GM23338 (cell line): Measurements from ENCODE around the gene NOX4. TPM values are rescaled to one million over a fixed set of nuclear protein-coding genes. Genes with fewer than 3 reads are reported as not detected.

ENCODE experiments used
- ATAC-seq: fragments of 200-7000 bp; cut with Tn5 transposase; 3 replicates; pipeline ENCODE4 v1.9.1; 2020
- DNase-seq: peaks from one replicate; pipeline ENCODE4 v3.0.0-alpha.2; 2015; ENCODE audit warnings: low spot score
- H2AFZ ChIP-seq: fragments of 200-600 bp; sonication (generic); 2 replicates; pipeline ENCODE4 v1.8.0; 2016; ENCODE audit warnings: antibody characterized with exemption, mild to moderate bottlenecking, moderate library complexity
- H3F3A ChIP-seq: fragments of 200-600 bp; sonication (generic); replicated peaks from 2 replicates; pipeline ENCODE4 v1.8.0; 2017; ENCODE audit warnings: antibody characterized with exemption, mixed run types, low read depth
- H3K27ac ChIP-seq: fragments of 200-600 bp; sonication (generic); 2 replicates; pipeline ENCODE4 v1.6.1; 2016; ENCODE audit warnings: low read depth
- H3K27me3 ChIP-seq: fragments of 200-600 bp; sonication (generic); 2 replicates; pipeline ENCODE4 v1.8.0; 2016; ENCODE audit warnings: mild to moderate bottlenecking, mixed run types, moderate library complexity; ENCODE audit not compliant: insufficient read depth
- H3K36me3 ChIP-seq: fragments of 200-600 bp; sonication (generic); 2 replicates; pipeline ENCODE4 v1.8.0; 2016; ENCODE audit warnings: mild to moderate bottlenecking; ENCODE audit not compliant: insufficient read depth
- H3K4me1 ChIP-seq: fragments of 200-600 bp; sonication (generic); 2 replicates; pipeline ENCODE4 v1.8.0; 2016; ENCODE audit warnings: mild to moderate bottlenecking, moderate library complexity; ENCODE audit not compliant: insufficient read depth
- H3K4me2 ChIP-seq: fragments of 200-600 bp; sonication (generic); 2 replicates; pipeline ENCODE4 v1.7.1; 2017; ENCODE audit warnings: mixed run types
- H3K4me3 ChIP-seq: fragments of 200-600 bp; sonication (generic); 2 replicates; pipeline ENCODE4 v1.6.1; 2016; ENCODE audit warnings: mixed run types
- H3K79me2 ChIP-seq: fragments of 200-600 bp; sonication (generic); replicated peaks from 2 replicates; pipeline ENCODE4 v1.8.0; 2017; ENCODE audit warnings: mild to moderate bottlenecking; ENCODE audit not compliant: insufficient read depth
- H3K9me2 ChIP-seq: fragments of 200-600 bp; sonication (generic); 2 replicates; pipeline ENCODE4 v1.8.0; 2017; ENCODE audit not compliant: insufficient read depth
- H4K20me1 ChIP-seq: fragments of 200-600 bp; sonication (generic); replicated peaks from 2 replicates; pipeline ENCODE4 v1.8.0; 2017; ENCODE audit warnings: mild to moderate bottlenecking; ENCODE audit not compliant: insufficient read depth
- H3K27ac Mint-ChIP-seq: 2 replicates; pipeline ENCODE4 v1.8.0; 2020; ENCODE audit warnings: inconsistent platforms, mild to moderate bottlenecking, moderate library complexity, mixed read lengths
- H3K27me3 Mint-ChIP-seq: 3 replicates; pipeline ENCODE4 v1.8.0; 2022; ENCODE audit warnings: low read depth, mild to moderate bottlenecking, moderate library complexity, mixed read lengths, inconsistent platforms; ENCODE audit not compliant: insufficient read depth, poor library complexity
- H3K36me3 Mint-ChIP-seq: 3 replicates; pipeline ENCODE4 v1.8.0; 2021; ENCODE audit warnings: low read depth, mild to moderate bottlenecking, inconsistent platforms, moderate library complexity, mixed read lengths
- H3K4me1 Mint-ChIP-seq: 3 replicates; pipeline ENCODE4 v1.8.0; 2020; ENCODE audit warnings: mild to moderate bottlenecking, inconsistent platforms, mixed read lengths
- H3K4me3 Mint-ChIP-seq: 3 replicates; pipeline ENCODE4 v1.8.0; 2021; ENCODE audit warnings: moderate library complexity, mild to moderate bottlenecking, inconsistent platforms, mixed read lengths
- H3K9me3 Mint-ChIP-seq: 3 replicates; pipeline ENCODE4 v1.8.0; 2020; ENCODE audit warnings: moderate library complexity, mild to moderate bottlenecking, inconsistent platforms, mixed read lengths
- EZH2 ChIP-seq: fragments of 200-600 bp; sonication (generic); IDR thresholded peaks from one replicate; pipeline ENCODE4 v1.8.0; 2017; ENCODE audit warnings: antibody characterized with exemption, mild to moderate bottlenecking, low read depth; ENCODE audit not compliant: unreplicated experiment
- EZH2phosphoT487 ChIP-seq: fragments of 200-600 bp; sonication (generic); IDR thresholded peaks from one replicate; pipeline ENCODE4 v1.8.1; 2018; ENCODE audit warnings: antibody characterized with exemption; ENCODE audit not compliant: unreplicated experiment
- JUNB ChIP-seq: IDR thresholded peaks from one replicate; pipeline ENCODE4 v1.6.1; 2016; ENCODE audit warnings: antibody characterized with exemption; ENCODE audit not compliant: unreplicated experiment
- NANOG ChIP-seq: IDR thresholded peaks from 2 replicates; pipeline ENCODE4 v1.6.1; 2016; ENCODE audit warnings: antibody characterized with exemption, borderline replicate concordance
- POLR2AphosphoS5 ChIP-seq: IDR thresholded peaks from 2 replicates; pipeline ENCODE4 v1.6.1; 2016; ENCODE audit warnings: antibody characterized with exemption, low read depth
- STAT1 ChIP-seq: IDR thresholded peaks from one replicate; pipeline ENCODE4 v1.6.1; 2016; ENCODE audit warnings: antibody characterized with exemption; ENCODE audit not compliant: unreplicated experiment
- ZNF331 ChIP-seq: fragments of 250-450 bp; sonication (Bioruptor Pico); IDR thresholded peaks from 2 replicates; pipeline ENCODE4 v1.5.0; 2020; ENCODE audit warnings: low read depth, mild to moderate bottlenecking, moderate library complexity
- polyA plus RNA-seq: library from polyadenylated mRNA; unstranded; fragments of >200 nt; fragmentation: Nextera tagmentation; extraction: Ambion mirVana; gene quantifications from 2 replicates; pipeline ENCODE4 v1.2.1, GENCODE V29; 2016
- total RNA-seq: library from RNA; depleted of rRNA; stranded (reverse); fragments of >200 nt; shearing (Covaris generic); gene quantifications from 2 replicates; pipeline ENCODE4 v1.2.3, GENCODE V29; 2014
- TF ChIP-seq, protein P1 (sequence below), 2 experiments: fragments of 200-600 bp in 1 of 2; sonication (generic) in 1 of 2; conservative IDR thresholded peaks; 2 replicates each; pipeline versions ENCODE4 v1.5.1 to v1.6.1; 2016 to 2017; ENCODE audit warnings: antibody characterized with exemption in 2 of 2, low read depth in 2 of 2, mild to moderate bottlenecking in 2 of 2, moderate library complexity in 1 of 2
- TF ChIP-seq, protein P2 (sequence below): IDR thresholded peaks from 2 replicates; pipeline ENCODE4 v1.6.1; 2016; ENCODE audit warnings: antibody characterized with exemption
- TF ChIP-seq, protein P3 (sequence below): IDR thresholded peaks from one replicate; pipeline ENCODE4 v1.6.1; 2018; ENCODE audit warnings: antibody characterized with exemption; ENCODE audit not compliant: unreplicated experiment

Gene NOX4
- total and polyA plus RNA-seq, 2 experiments from 2014 or later = 1.9 to 2.6 TPM

DNA sequence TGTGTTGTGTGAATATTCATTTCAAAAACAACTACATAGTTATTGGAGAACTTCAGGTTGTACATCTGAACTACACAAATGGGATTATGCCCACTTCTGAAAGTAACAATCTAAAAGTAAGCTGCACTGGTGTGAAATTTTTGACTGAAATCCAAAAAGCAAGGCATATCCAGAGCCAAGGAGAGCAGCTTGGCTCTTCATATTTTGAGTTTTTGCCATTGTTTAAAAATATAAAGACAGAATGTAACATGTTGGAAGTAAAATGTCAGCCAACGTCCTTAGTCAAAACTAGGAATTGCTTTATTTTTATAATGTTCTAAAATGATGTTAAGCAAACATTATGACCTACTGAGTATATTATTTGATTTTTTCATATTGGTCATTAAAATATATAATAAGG is 45.8 kb upstream of the NOX4 start:
- Histone ChIP-seq H3K4me1 (peaks cover 4% of the 10 kb centered on the region; the same call in 1 of the 2 replicates), H3K4me2 (no peak overlapping the region), H4K20me1 (no peaks in the 10 kb centered on the region), H3K4me3 (no peak overlapping the region), H3K9me2 (peaks cover 6% of the 10 kb centered on the region; the same call in 1 of the 2 replicates), H3K36me3 (no peaks in the 10 kb centered on the region; the same call in 1 of the 2 replicates), H2AFZ (no peak overlapping the region), H3K27me3 (no peaks in the 10 kb centered on the region), H3F3A (no peaks in the 10 kb centered on the region), H3K27ac (no peak overlapping the region), H3K79me2 (no peaks in the 10 kb centered on the region)
- Mint-ChIP-seq H3K27ac (no peak overlapping the region), H3K27me3 (no peaks in the 10 kb centered on the region), H3K9me3 (no peaks in the 10 kb centered on the region), H3K4me3 (no peak overlapping the region), H3K36me3 (no peaks in the 10 kb centered on the region), H3K4me1 (peaks cover 5% of the 10 kb centered on the region; the same call in 1 of the 3 replicates)
- ATAC-seq = no peak
- TF ChIP-seq ZNF331 (CRISPR knock-in tag) (no peak), POLR2AphosphoS5 (no peak), NANOG (no peak), JUNB (no peak), EZH2phosphoT487 (no peak), EZH2 (no peak)
- TF ChIP-seq, protein P1, sequence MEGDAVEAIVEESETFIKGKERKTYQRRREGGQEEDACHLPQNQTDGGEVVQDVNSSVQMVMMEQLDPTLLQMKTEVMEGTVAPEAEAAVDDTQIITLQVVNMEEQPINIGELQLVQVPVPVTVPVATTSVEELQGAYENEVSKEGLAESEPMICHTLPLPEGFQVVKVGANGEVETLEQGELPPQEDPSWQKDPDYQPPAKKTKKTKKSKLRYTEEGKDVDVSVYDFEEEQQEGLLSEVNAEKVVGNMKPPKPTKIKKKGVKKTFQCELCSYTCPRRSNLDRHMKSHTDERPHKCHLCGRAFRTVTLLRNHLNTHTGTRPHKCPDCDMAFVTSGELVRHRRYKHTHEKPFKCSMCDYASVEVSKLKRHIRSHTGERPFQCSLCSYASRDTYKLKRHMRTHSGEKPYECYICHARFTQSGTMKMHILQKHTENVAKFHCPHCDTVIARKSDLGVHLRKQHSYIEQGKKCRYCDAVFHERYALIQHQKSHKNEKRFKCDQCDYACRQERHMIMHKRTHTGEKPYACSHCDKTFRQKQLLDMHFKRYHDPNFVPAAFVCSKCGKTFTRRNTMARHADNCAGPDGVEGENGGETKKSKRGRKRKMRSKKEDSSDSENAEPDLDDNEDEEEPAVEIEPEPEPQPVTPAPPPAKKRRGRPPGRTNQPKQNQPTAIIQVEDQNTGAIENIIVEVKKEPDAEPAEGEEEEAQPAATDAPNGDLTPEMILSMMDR (conservative IDR thresholded peaks at IDR 0.05; ENCODE audit: low read depth in 2 of 2) = no peak
- TF ChIP-seq, protein P2, sequence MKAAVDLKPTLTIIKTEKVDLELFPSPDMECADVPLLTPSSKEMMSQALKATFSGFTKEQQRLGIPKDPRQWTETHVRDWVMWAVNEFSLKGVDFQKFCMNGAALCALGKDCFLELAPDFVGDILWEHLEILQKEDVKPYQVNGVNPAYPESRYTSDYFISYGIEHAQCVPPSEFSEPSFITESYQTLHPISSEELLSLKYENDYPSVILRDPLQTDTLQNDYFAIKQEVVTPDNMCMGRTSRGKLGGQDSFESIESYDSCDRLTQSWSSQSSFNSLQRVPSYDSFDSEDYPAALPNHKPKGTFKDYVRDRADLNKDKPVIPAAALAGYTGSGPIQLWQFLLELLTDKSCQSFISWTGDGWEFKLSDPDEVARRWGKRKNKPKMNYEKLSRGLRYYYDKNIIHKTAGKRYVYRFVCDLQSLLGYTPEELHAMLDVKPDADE = no peak
- no peak for DNase-seq

DNA sequence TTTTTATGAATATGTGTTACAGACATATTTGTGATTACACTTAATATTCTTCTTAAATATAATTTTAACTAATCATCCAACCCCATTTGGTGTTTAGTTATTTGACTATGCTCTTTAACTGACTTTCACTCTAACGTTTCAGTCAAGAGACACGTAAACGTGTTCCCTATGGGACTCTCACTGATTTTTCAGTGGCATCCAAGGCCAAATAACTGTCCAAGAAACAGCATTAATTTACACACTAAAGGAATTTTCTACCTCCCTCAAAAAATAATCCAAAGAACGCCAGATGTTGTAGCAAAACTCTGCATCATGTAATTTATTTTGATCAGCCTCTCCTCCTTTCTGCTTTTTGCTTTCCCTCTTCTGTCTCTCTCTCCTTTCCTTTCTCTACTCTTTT is 44.0 kb upstream of the NOX4 start:
- Histone ChIP-seq H3F3A (no peaks in the 10 kb centered on the region), H2AFZ (no peak overlapping the region), H3K27me3 (no peaks in the 10 kb centered on the region), H3K27ac (no peak overlapping the region), H3K4me3 (no peak overlapping the region), H3K9me2 (peaks cover 6% of the 10 kb centered on the region; the same call in 1 of the 2 replicates), H3K4me2 (no peak overlapping the region), H4K20me1 (no peaks in the 10 kb centered on the region), H3K79me2 (no peaks in the 10 kb centered on the region), H3K4me1 (peaks cover 4% of the 10 kb centered on the region; the same call in 1 of the 2 replicates), H3K36me3 (no peaks in the 10 kb centered on the region; the same call in 1 of the 2 replicates)
- no peak overlapping the region for H3K27ac Mint-ChIP-seq
- H3K4me1 Mint-ChIP-seq = peaks cover 5% of the 10 kb centered on the region; the same call in 1 of the 3 replicates
- H3K9me3 Mint-ChIP-seq = no peaks in the 10 kb centered on the region
- H3K27me3 Mint-ChIP-seq = no peaks in the 10 kb centered on the region
- H3K4me3 Mint-ChIP-seq = no peak overlapping the region
- no peak for ATAC-seq
- H3K36me3 Mint-ChIP-seq = no peaks in the 10 kb centered on the region
- DNase-seq = no peak
- TF ChIP-seq STAT1 = no peak
- TF ChIP-seq, protein P3, sequence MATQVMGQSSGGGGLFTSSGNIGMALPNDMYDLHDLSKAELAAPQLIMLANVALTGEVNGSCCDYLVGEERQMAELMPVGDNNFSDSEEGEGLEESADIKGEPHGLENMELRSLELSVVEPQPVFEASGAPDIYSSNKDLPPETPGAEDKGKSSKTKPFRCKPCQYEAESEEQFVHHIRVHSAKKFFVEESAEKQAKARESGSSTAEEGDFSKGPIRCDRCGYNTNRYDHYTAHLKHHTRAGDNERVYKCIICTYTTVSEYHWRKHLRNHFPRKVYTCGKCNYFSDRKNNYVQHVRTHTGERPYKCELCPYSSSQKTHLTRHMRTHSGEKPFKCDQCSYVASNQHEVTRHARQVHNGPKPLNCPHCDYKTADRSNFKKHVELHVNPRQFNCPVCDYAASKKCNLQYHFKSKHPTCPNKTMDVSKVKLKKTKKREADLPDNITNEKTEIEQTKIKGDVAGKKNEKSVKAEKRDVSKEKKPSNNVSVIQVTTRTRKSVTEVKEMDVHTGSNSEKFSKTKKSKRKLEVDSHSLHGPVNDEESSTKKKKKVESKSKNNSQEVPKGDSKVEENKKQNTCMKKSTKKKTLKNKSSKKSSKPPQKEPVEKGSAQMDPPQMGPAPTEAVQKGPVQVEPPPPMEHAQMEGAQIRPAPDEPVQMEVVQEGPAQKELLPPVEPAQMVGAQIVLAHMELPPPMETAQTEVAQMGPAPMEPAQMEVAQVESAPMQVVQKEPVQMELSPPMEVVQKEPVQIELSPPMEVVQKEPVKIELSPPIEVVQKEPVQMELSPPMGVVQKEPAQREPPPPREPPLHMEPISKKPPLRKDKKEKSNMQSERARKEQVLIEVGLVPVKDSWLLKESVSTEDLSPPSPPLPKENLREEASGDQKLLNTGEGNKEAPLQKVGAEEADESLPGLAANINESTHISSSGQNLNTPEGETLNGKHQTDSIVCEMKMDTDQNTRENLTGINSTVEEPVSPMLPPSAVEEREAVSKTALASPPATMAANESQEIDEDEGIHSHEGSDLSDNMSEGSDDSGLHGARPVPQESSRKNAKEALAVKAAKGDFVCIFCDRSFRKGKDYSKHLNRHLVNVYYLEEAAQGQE = no peak
